GM19372 (cell line): ENCODE data around the gene PCDHGA1.
"Not testable (repeated sequence)": the region's sequence is repeated elsewhere in the genome, so short reads cannot be mapped to it uniquely, and the experiment has no call there.

Experiments used
- ATAC-seq: cut with Tn5 transposase; IDR thresholded peaks from one replicate; pipeline ENCODE4 v1.9.1; 2021; ENCODE audit warnings: mild to moderate bottlenecking, low read depth, moderate library complexity; ENCODE audit not compliant: unreplicated experiment

Gene PCDHGA1

GRCh38 chr5:141432726-141433125 lies 102.4 kb downstream of the PCDHGA1 start:
- ATAC-seq: not testable (repeated sequence)

- no peak for ATAC-seq
Measured at GRCh38 chr5:141434006-141434405, 103.7 kb downstream of the PCDHGA1 start.

- no peak for ATAC-seq
Measured at GRCh38 chr5:141437221-141437620, 106.9 kb downstream of the PCDHGA1 start.

GRCh38 chr5:141439411-141440141 lies 109.3 kb downstream of the PCDHGA1 start:
- no peak for ATAC-seq

GRCh38 chr5:141440341-141440740 lies 110.0 kb downstream of the PCDHGA1 start:
- ATAC-seq: no peak

- no peak for ATAC-seq
Measured at GRCh38 chr5:141441571-141442170, 111.4 kb downstream of the PCDHGA1 start.

- no peak for ATAC-seq
Measured at GRCh38 chr5:141465351-141465750, 135.0 kb downstream of the PCDHGA1 start.

GRCh38 chr5:141475625-141476131 lies 145.4 kb downstream of the PCDHGA1 start, which contains the start of gene PCDHGC3:
PCDHGC3 (plus strand) TSS chr5:141475966; CDS start chr5:141476117, 151 bp downstream.
- peak; percentile 95 for ATAC-seq

GRCh38 chr5:141476132-141476911 lies 146.0 kb downstream of the PCDHGA1 start:
- peak; percentile 20 for ATAC-seq

GRCh38 chr5:141477044-141477575 lies 146.8 kb downstream of the PCDHGA1 start:
- no peak for ATAC-seq

- ATAC-seq: no peak
Measured at GRCh38 chr5:141477815-141478214, 147.5 kb downstream of the PCDHGA1 start.

GRCh38 chr5:141478321-141478945 lies 148.1 kb downstream of the PCDHGA1 start:
- no peak for ATAC-seq

GRCh38 chr5:141479776-141480175 lies 149.5 kb downstream of the PCDHGA1 start:
- ATAC-seq: no peak

- ATAC-seq: no peak
Measured at GRCh38 chr5:141483902-141484301, 153.6 kb downstream of the PCDHGA1 start.

- no peak for ATAC-seq
Measured at GRCh38 chr5:141484310-141484640, 154.0 kb downstream of the PCDHGA1 start.

GRCh38 chr5:141484641-141485311 lies 154.5 kb downstream of the PCDHGA1 start, which contains the start of gene PCDHGC4:
PCDHGC4 (plus strand) TSS chr5:141485030; CDS start chr5:141485174, 144 bp downstream.
- no peak for ATAC-seq

GRCh38 chr5:141485321-141486055 lies 155.2 kb downstream of the PCDHGA1 start:
- no peak for ATAC-seq

- ATAC-seq: no peak
Measured at GRCh38 chr5:141486091-141486490, 155.8 kb downstream of the PCDHGA1 start.

GRCh38 chr5:141487131-141487530 lies 156.8 kb downstream of the PCDHGA1 start:
- ATAC-seq: no peak
